ENCODE results near the gene EGFR.

- TF ChIP-seq SREBF2 (IDR thresholded peaks at IDR 0.05) = no peak
- no peak for TF ChIP-seq POLR2A (IDR thresholded peaks at IDR 0.05; ENCODE audit: low read length)
- TF ChIP-seq CHD2 (IDR thresholded peaks at IDR 0.05; ENCODE audit: low read length, partially characterized antibody) = no peak
- TF ChIP-seq CTCF (IDR thresholded peaks at IDR 0.05) = no peak
- no peak; a peak in 1 of 5 replicates for TF ChIP-seq EP300 (IDR thresholded peaks at IDR 0.05)
- no peak for TF ChIP-seq TP53 (CRISPR knock-in tag; IDR thresholded peaks at IDR 0.05)
- no peak for TF ChIP-seq RFX5 (IDR thresholded peaks at IDR 0.05)
- no peak for TF ChIP-seq ATOH8 (CRISPR knock-in tag; IDR thresholded peaks at IDR 0.05; ENCODE audit: low read depth)
- no peak for TF ChIP-seq PHF8 (IDR thresholded peaks at IDR 0.05; ENCODE audit: borderline replicate concordance, low read depth)
- TF ChIP-seq EHMT2 (IDR thresholded peaks at IDR 0.05; ENCODE audit: low read depth) = no peak
Observed at GRCh38 chr7:55185941-55186609, 167.3 kb downstream of the EGFR start.

Data from A549 (cell line).